PC-9 (cell line): ENCODE data around the gene NAA40.

Source experiments
- EZH2 ChIP-seq: fragments of 200-600 bp; sonication (generic); IDR thresholded peaks from 2 replicates; pipeline ENCODE4 v1.8.0; 2017; ENCODE audit warnings: antibody characterized with exemption, low read depth
- TF ChIP-seq, protein P1 (sequence below): fragments of 200-600 bp; sonication (generic); conservative IDR thresholded peaks from 2 replicates; pipeline ENCODE4 v1.6.1; 2017; ENCODE audit warnings: mixed run types, antibody characterized with exemption, mild to moderate bottlenecking, moderate library complexity

DNA sequence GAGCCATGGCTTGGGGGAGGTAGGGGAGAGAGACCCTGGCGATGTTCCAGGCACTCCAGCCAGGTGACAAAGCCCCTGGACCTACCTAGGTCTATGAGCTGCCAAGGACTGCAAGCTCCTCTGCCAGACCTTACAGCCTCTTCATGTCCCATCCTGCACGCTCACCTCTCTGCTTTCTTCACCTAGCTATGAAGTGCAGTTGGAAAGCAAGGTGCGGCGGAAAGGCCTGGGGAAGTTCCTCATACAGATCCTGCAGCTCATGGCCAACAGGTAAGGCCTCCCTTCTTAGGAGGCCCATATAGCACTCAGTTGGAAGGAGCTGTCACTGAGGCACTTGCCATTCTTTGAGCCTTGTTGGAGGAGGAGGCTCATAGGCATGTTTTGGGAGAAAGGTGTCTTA lies 13.8 kb downstream of the NAA40 start:
- TF ChIP-seq, protein P1, sequence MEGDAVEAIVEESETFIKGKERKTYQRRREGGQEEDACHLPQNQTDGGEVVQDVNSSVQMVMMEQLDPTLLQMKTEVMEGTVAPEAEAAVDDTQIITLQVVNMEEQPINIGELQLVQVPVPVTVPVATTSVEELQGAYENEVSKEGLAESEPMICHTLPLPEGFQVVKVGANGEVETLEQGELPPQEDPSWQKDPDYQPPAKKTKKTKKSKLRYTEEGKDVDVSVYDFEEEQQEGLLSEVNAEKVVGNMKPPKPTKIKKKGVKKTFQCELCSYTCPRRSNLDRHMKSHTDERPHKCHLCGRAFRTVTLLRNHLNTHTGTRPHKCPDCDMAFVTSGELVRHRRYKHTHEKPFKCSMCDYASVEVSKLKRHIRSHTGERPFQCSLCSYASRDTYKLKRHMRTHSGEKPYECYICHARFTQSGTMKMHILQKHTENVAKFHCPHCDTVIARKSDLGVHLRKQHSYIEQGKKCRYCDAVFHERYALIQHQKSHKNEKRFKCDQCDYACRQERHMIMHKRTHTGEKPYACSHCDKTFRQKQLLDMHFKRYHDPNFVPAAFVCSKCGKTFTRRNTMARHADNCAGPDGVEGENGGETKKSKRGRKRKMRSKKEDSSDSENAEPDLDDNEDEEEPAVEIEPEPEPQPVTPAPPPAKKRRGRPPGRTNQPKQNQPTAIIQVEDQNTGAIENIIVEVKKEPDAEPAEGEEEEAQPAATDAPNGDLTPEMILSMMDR: no peak
- no peak for TF ChIP-seq EZH2
